HepG2 (cell line): ENCODE data around the gene VWA2. TPM values are rescaled to one million over a fixed set of nuclear protein-coding genes. Genes with fewer than 3 reads are reported as not detected.

Experiments
- ATAC-seq: fragments of 200-7000 bp; cut with Tn5 transposase; 3 replicates; pipeline ENCODE4 v1.9.1; 2020; ENCODE audit warnings: mild to moderate bottlenecking, moderate library complexity
- BruUV-seq: library from RNA; stranded (reverse); fragments of 400-500 nt; replicated peaks from 2 replicates; lab custom pipeline; 2021; lab: Mats Ljungman, UMichigan
- CTCF ChIA-PET: fragments of 300-600 bp; formaldehyde crosslinking; extraction: SDS; loops from one replicate; lab custom pipeline; 2021; ENCODE audit warnings: low total read pairs, inconsistent platforms, low intra/inter-chr PET ratio; lab: Yijun Ruan, JAX
- POLR2A ChIA-PET: fragments of 350-600 bp; sonication (Branson Sonifier 250); formaldehyde crosslinking; loops from one replicate; lab custom pipeline; 2020; ENCODE audit warnings: antibody characterized with exemption, inconsistent platforms; lab: Yijun Ruan, JAX
- DNase-seq: peaks from one replicate; pipeline ENCODE4 v3.0.0-alpha.2; 2015; ENCODE audit warnings: low spot score
- FAIRE-seq: peaks from 3 replicates; lab custom pipeline; 2011; peaks lifted over from hg19 to GRCh38; lab: Jason Lieb, UNC
- H2AFZ ChIP-seq: one replicate; pipeline ENCODE4 v1.6.1; 2011; ENCODE audit warnings: low read length, inconsistent platforms
- H3K27ac ChIP-seq: fragments of 300-600 bp; 3 replicates; pipeline ENCODE4 v1.8.0; 2011; ENCODE audit warnings: mixed run types, mild to moderate bottlenecking, mixed read lengths, low read length, inconsistent platforms; ENCODE audit not compliant: insufficient read depth; ENCODE audit errors: extremely low read length
- H3K27me3 ChIP-seq, 2 experiments: fragments of 200-600 bp in 1 of 2; 2 replicates in 1 of 2; 3 replicates in 1 of 2; pipeline versions ENCODE4 v1.6.0 to v1.8.0; 2011; ENCODE audit warnings: low read length in 2 of 2, mild to moderate bottlenecking in 2 of 2, moderate library complexity in 2 of 2, inconsistent platforms in 1 of 2; ENCODE audit not compliant: insufficient read depth in 2 of 2, control insufficient read depth in 1 of 2
- H3K36me3 ChIP-seq, 2 experiments: fragments of 200-600 bp in 1 of 2; replicated peaks in 1 of 2; 2 replicates in 1 of 2; 3 replicates in 1 of 2; pipeline versions ENCODE4 v1.5.1 to v1.8.0; 2011; ENCODE audit warnings: low read length in 2 of 2, inconsistent platforms in 1 of 2; ENCODE audit not compliant: insufficient read depth in 2 of 2, control insufficient read depth in 1 of 2
- H3K4me1 ChIP-seq: 2 replicates; pipeline ENCODE4 v1.5.1; 2012; ENCODE audit warnings: low read length, inconsistent platforms; ENCODE audit not compliant: insufficient read depth
- H3K4me2 ChIP-seq: 2 replicates; pipeline ENCODE4 v1.6.0; 2011; ENCODE audit warnings: low read depth, low read length, inconsistent platforms
- H3K4me3 ChIP-seq, 3 experiments: fragments of 200-600 bp in 1 of 3; sonication (generic), shearing (Covaris generic) in 1 of 3; replicated peaks in 1 of 3; 2 replicates each; pipeline ENCODE4 v1.5.1; 2011 to 2016; ENCODE audit warnings: low read length in 3 of 3, inconsistent platforms in 2 of 3, low read depth in 2 of 3, mild to moderate bottlenecking in 2 of 3, control low read depth in 1 of 3, mixed read lengths in 1 of 3; ENCODE audit not compliant: insufficient read depth in 1 of 3
- H3K79me2 ChIP-seq: one replicate; pipeline ENCODE4 v1.6.1; 2011; ENCODE audit warnings: low read length, inconsistent platforms; ENCODE audit not compliant: insufficient read depth
- H3K9ac ChIP-seq: 2 replicates; pipeline ENCODE4 v1.6.0; 2011; ENCODE audit warnings: mild to moderate bottlenecking, low read depth, low read length, inconsistent platforms; ENCODE audit not compliant: insufficient read depth
- H3K9me3 ChIP-seq: 2 replicates; pipeline ENCODE4 v1.5.1; 2012; ENCODE audit warnings: mild to moderate bottlenecking, low read length
- H4K20me1 ChIP-seq: 2 replicates; pipeline ENCODE4 v1.6.0; 2011; ENCODE audit warnings: inconsistent platforms, mild to moderate bottlenecking, low read length, moderate library complexity; ENCODE audit not compliant: insufficient read depth
- ARHGAP35 ChIP-seq: sonication (generic); formaldehyde crosslinking; IDR thresholded peaks from 2 replicates; pipeline ENCODE4 v1.9.0; 2022; ENCODE audit warnings: mild to moderate bottlenecking, inconsistent platforms, moderate library complexity, missing genetic modification reagents, borderline replicate concordance
- ARNTL ChIP-seq: sonication (generic); formaldehyde crosslinking; IDR thresholded peaks from 2 replicates; pipeline ENCODE4 v1.4.0; 2020; ENCODE audit warnings: mild to moderate bottlenecking, missing genetic modification reagents
- ATAD3A ChIP-seq: sonication (generic); formaldehyde crosslinking; IDR thresholded peaks from 2 replicates; pipeline ENCODE4 v1.4.0; 2020; ENCODE audit warnings: missing genetic modification reagents
- DPF2 ChIP-seq: sonication (generic); formaldehyde crosslinking; IDR thresholded peaks from 2 replicates; pipeline ENCODE4 v1.4.0; 2020; ENCODE audit warnings: mild to moderate bottlenecking, low read depth, missing genetic modification reagents, borderline replicate concordance
- PAX8 ChIP-seq: sonication (generic); formaldehyde crosslinking; IDR thresholded peaks from 2 replicates; pipeline ENCODE4 v1.8.0; 2022; ENCODE audit warnings: mild to moderate bottlenecking, missing genetic modification reagents, borderline replicate concordance
- RAD51 ChIP-seq: fragments of 450-650 bp; IDR thresholded peaks from 2 replicates; pipeline ENCODE4 v1.6.1; 2016; ENCODE audit warnings: borderline replicate concordance
- RELA ChIP-seq: sonication (generic); formaldehyde crosslinking; IDR thresholded peaks from 2 replicates; pipeline ENCODE4 v1.4.0; 2020; ENCODE audit warnings: missing genetic modification reagents
- ZNF607 ChIP-seq: sonication (generic); formaldehyde crosslinking; IDR thresholded peaks from 2 replicates; pipeline ENCODE4 v1.5.1; 2020; ENCODE audit warnings: missing genetic modification reagents, mild to moderate bottlenecking, borderline replicate concordance
- WGBS: methylation state at CpG from one replicate; pipeline ENCODE4 v1.1.6; 2017; ENCODE audit warnings: low lambda C conversion rate; 5-methylcytosine and 5-hydroxymethylcytosine counted together
- in situ Hi-C: cut with HindIII; loops from 2 replicates; pipeline ENCODE4 v1.10.0; 2017; ENCODE audit warnings: low pct_unique_long_range_greater_than_20kb; ENCODE audit not compliant: extremely low pct_ligation_motif_present
- intact Hi-C: fragments of 100-400 bp; cut with micrococcal nuclease; formaldehyde crosslinking; loops from one replicate; pipeline ENCODE4 v1.10.0; 2022; ENCODE audit not compliant: unreplicated experiment
- polyA plus RNA-seq, 8 experiments: library from polyadenylated mRNA; depleted of rRNA in 3 of 8; stranded (reverse) in 7 of 8; unstranded in 1 of 8; fragments of >200 nt; fragmentation: Illumina TruSeq in 4 of 8; extraction: Trizol in 4 of 8; gene quantifications; 2 replicates each; pipeline versions ENCODE4 v1.2.1 to v1.2.3, GENCODE V29; 2011 to 2016; ENCODE audit warnings: low read depth in 4 of 8, missing spikeins in 1 of 8, mixed read lengths in 1 of 8; ENCODE audit not compliant: insufficient read depth in 1 of 8
- total RNA-seq, 5 experiments: library from RNA; depleted of rRNA; stranded (reverse); fragments of >200 nt; fragmentation: Illumina TruSeq; extraction: Trizol; gene quantifications; 2 replicates each; pipeline ENCODE4 v1.2.3, GENCODE V29; 2016; ENCODE audit warnings: low read depth in 1 of 5
- TF ChIP-seq, protein P1 (sequence below): sonication (generic); formaldehyde crosslinking; IDR thresholded peaks from 2 replicates; pipeline ENCODE4 v1.4.0; 2020; ENCODE audit warnings: mild to moderate bottlenecking, missing genetic modification reagents, borderline replicate concordance
- TF ChIP-seq, protein P2 (sequence below): sonication (generic); formaldehyde crosslinking; IDR thresholded peaks from 2 replicates; pipeline ENCODE4 v1.5.1; 2020; ENCODE audit warnings: mild to moderate bottlenecking, moderate library complexity, missing genetic modification reagents
- TF ChIP-seq, protein P3 (sequence below): sonication (generic); formaldehyde crosslinking; IDR thresholded peaks from 2 replicates; pipeline ENCODE4 v1.4.0; 2020; ENCODE audit warnings: missing genetic modification reagents

Gene VWA2
- total and polyA plus RNA-seq, 2 of the 13 experiments (the other 11 are each of a cell fraction or from before 2014, with no cell fraction given) = not detected

DNA sequence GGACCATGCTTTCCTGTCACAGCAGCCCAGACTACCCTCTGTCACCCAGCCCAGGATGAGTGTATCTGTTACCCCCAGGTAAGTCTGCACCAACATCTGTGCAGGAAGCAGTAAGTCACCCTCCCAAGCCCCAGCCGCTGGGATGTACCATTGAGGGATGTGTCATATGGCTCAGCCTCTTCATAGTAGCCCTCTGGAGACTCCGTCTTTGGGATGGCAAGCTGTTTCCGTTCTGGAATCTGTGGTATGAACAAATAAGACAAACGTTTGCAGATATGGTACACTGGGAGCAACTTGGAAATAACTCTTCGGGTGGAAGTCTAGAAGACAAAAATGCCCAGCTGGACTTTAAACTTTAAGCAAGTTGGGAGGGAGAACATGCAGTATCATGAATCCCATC lies 84.0 kb downstream of the VWA2 start (continued):
- TF ChIP-seq ZNF607 (CRISPR knock-in tag) = no peak
- TF ChIP-seq, all 625 proteins: peak for 0

DNA sequence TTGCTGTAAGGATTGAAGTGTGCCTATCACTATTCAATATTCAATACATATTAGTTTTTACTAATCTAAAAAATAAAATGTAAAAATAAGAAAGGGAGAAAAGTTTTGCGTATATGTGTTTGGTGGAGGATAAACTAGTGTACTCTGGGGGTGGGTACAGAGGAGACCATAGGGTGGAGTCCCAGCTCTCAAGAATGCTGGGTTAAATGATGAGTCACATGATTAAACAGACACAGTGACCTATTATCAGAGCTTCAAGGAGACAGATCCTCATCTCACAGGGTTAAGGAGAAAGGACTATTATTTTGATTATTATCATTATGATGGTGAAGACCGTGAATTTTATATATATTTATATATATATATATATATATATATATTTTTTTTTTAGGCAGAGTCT lies 87.7 kb downstream of the VWA2 start:
- H3K27me3 ChIP-seq = peaks cover 0 to 29% of the 10 kb centered on the region in 2 experiments; a peak in 3 of 5 replicates
- ATAC-seq = no peak
- DNase-seq = no peak
- H3K4me2 ChIP-seq = no peak overlapping the region
- 40% methylated on average over 2 of the region's 2 CpGs for WGBS
- H3K79me2 ChIP-seq = no peaks in the 10 kb centered on the region
- H3K36me3 ChIP-seq = no peaks in the 10 kb centered on the region
- CTCF ChIA-PET = no interaction called here
- no peak overlapping the region for H2AFZ ChIP-seq
- POLR2A ChIA-PET = no interaction called here
- H3K4me1 ChIP-seq = no peaks in the 10 kb centered on the region
- no peak for FAIRE-seq
- no peak overlapping the region for H3K27ac ChIP-seq
- no peak overlapping the region for H3K9ac ChIP-seq
- BruUV-seq = no TSS peak
- intact Hi-C loops (no loop called here), in situ Hi-C loops (no loop called here)
- no peak overlapping the region for H3K4me3 ChIP-seq
- no peaks in the 10 kb centered on the region for H4K20me1 ChIP-seq
- no peaks in the 10 kb centered on the region for H3K9me3 ChIP-seq
- no peak for TF ChIP-seq PAX8 (CRISPR knock-in tag)
- TF ChIP-seq, protein P1, sequence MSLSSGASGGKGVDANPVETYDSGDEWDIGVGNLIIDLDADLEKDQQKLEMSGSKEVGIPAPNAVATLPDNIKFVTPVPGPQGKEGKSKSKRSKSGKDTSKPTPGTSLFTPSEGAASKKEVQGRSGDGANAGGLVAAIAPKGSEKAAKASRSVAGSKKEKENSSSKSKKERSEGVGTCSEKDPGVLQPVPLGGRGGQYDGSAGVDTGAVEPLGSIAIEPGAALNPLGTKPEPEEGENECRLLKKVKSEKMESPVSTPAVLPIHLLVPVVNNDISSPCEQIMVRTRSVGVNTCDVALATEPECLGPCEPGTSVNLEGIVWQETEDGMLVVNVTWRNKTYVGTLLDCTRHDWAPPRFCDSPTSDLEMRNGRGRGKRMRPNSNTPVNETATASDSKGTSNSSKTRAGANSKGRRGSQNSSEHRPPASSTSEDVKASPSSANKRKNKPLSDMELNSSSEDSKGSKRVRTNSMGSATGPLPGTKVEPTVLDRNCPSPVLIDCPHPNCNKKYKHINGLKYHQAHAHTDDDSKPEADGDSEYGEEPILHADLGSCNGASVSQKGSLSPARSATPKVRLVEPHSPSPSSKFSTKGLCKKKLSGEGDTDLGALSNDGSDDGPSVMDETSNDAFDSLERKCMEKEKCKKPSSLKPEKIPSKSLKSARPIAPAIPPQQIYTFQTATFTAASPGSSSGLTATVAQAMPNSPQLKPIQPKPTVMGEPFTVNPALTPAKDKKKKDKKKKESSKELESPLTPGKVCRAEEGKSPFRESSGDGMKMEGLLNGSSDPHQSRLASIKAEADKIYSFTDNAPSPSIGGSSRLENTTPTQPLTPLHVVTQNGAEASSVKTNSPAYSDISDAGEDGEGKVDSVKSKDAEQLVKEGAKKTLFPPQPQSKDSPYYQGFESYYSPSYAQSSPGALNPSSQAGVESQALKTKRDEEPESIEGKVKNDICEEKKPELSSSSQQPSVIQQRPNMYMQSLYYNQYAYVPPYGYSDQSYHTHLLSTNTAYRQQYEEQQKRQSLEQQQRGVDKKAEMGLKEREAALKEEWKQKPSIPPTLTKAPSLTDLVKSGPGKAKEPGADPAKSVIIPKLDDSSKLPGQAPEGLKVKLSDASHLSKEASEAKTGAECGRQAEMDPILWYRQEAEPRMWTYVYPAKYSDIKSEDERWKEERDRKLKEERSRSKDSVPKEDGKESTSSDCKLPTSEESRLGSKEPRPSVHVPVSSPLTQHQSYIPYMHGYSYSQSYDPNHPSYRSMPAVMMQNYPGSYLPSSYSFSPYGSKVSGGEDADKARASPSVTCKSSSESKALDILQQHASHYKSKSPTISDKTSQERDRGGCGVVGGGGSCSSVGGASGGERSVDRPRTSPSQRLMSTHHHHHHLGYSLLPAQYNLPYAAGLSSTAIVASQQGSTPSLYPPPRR (CRISPR knock-in tag) = no peak
- no peak for TF ChIP-seq ATAD3A (CRISPR knock-in tag)
- TF ChIP-seq, protein P2, sequence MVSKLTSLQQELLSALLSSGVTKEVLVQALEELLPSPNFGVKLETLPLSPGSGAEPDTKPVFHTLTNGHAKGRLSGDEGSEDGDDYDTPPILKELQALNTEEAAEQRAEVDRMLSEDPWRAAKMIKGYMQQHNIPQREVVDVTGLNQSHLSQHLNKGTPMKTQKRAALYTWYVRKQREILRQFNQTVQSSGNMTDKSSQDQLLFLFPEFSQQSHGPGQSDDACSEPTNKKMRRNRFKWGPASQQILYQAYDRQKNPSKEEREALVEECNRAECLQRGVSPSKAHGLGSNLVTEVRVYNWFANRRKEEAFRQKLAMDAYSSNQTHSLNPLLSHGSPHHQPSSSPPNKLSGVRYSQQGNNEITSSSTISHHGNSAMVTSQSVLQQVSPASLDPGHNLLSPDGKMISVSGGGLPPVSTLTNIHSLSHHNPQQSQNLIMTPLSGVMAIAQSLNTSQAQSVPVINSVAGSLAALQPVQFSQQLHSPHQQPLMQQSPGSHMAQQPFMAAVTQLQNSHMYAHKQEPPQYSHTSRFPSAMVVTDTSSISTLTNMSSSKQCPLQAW = no peak
- TF ChIP-seq, protein P3, sequence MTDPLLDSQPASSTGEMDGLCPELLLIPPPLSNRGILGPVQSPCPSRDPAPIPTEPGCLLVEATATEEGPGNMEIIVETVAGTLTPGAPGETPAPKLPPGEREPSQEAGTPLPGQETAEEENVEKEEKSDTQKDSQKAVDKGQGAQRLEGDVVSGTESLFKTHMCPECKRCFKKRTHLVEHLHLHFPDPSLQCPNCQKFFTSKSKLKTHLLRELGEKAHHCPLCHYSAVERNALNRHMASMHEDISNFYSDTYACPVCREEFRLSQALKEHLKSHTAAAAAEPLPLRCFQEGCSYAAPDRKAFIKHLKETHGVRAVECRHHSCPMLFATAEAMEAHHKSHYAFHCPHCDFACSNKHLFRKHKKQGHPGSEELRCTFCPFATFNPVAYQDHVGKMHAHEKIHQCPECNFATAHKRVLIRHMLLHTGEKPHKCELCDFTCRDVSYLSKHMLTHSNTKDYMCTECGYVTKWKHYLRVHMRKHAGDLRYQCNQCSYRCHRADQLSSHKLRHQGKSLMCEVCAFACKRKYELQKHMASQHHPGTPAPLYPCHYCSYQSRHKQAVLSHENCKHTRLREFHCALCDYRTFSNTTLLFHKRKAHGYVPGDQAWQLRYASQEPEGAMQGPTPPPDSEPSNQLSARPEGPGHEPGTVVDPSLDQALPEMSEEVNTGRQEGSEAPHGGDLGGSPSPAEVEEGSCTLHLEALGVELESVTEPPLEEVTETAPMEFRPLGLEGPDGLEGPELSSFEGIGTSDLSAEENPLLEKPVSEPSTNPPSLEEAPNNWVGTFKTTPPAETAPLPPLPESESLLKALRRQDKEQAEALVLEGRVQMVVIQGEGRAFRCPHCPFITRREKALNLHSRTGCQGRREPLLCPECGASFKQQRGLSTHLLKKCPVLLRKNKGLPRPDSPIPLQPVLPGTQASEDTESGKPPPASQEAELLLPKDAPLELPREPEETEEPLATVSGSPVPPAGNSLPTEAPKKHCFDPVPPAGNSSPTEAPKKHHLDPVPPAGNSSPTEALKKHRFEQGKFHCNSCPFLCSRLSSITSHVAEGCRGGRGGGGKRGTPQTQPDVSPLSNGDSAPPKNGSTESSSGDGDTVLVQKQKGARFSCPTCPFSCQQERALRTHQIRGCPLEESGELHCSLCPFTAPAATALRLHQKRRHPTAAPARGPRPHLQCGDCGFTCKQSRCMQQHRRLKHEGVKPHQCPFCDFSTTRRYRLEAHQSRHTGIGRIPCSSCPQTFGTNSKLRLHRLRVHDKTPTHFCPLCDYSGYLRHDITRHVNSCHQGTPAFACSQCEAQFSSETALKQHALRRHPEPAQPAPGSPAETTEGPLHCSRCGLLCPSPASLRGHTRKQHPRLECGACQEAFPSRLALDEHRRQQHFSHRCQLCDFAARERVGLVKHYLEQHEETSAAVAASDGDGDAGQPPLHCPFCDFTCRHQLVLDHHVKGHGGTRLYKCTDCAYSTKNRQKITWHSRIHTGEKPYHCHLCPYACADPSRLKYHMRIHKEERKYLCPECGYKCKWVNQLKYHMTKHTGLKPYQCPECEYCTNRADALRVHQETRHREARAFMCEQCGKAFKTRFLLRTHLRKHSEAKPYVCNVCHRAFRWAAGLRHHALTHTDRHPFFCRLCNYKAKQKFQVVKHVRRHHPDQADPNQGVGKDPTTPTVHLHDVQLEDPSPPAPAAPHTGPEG (CRISPR knock-in tag) = no peak
- no peak for TF ChIP-seq DPF2 (CRISPR knock-in tag)
- no peak for TF ChIP-seq ARHGAP35 (CRISPR knock-in tag)
- TF ChIP-seq RELA = no peak
- no peak for TF ChIP-seq RAD51
- TF ChIP-seq ARNTL (CRISPR knock-in tag) = no peak
